ENCODE measurements around the gene ZNF831.

ZNF831 gene

DNA sequence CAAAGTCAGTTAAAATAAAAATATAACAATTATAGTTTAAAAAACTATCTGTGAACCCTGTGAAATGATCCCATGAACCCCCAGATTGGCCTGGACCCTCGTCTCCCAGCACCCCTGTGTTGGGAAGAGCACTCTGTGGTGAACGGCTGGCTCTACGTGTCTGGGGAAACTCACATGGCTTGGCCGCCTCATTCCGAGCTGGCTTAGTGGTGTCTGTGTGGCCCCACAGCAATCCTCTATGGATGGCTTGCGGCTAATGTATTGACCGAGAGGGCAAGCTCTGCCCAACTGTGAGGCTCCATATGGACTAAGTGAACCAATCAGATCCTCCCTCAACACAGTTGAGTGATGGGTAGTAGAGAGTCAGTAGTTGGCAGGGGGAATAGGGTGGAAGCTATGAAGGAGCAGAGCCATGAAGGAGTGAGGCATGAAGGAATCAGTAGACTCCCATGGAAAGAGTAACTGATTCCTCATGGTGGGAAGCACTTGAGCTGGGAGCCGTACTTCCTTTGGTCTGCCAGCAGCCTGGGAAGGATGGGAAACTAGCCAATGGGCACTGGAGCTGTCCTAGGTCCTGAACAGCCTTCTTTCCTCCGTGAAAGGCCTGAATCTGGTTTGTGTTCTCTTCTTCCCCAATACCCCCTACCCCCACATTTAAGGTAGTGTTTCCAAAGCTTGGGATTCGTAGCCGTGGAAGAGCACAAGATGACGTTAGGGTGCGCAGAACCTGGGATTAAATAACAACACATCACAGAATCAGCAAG is 21.6 kb upstream of the ZNF831 start:
- no peak for DNase-seq

DNA sequence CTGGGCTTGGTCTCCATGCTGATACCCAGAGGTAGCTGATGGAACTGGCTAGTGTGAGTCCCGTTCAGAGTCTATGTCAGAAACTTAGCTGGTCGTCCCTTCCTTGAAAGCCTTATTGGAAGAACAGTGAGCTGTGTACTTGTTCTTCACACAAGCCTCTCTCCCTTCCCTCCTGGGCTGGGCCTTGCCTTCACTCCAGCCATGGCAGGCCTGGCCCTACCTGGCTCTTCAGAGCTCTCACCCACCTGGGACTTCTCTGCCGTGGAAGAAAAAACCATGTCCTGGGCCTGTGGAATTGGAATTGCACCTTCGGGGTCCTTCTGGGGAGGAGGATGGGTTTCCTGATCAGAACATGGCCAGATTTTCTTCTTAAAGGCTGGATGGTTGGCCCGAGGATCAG is 20.3 kb upstream of the ZNF831 start:
- no peak for DNase-seq

DNA sequence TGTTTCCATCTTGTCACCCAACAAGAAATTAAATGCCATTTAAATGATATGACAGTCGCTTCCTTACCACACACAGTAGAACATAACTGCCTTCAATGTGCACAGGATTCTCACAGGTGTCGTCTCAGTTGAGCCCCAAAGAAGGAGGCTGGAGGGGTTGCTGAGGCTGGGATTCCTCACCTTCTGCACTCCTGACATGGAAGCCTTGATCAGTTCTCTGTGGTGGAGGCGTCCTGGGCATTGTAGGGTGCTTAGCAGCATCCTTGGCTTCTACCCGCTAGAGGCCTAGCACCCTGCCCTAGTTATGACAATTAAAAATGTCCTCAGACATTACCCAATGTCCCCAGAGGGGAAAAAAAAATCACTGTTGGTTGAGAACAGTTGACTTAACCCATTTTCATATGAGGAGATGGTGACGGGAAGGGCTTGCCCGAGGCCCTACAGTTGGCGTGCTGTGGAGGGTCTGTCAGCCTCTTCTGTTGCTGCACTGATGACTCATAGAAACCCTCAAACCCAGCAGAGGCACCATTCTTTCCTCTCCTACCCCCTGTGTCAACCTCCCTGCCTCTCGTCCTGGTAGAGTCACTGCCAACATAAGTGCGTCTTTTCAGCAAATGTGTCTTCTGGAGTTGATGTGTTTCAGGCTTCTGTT is 19.3 kb upstream of the ZNF831 start:
- DNase-seq: no peak

DNA sequence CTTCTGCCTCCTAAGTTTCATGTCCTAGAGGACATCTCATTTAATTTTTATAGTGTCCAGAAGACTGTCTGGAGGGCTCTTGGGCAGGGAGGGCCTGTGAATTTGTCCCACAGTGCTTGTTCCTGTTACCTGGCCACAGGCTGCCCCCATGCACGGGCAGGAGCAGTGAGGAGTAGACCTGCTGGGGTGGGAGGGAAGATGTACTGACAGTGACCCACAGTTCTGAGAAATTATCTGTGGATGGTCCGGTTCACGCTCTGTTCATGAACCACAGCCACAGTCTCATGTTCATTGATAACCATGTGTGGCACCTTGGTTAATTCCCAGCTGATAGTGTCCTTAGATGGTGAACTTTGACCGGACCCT is 18.8 kb upstream of the ZNF831 start:
- no peak for DNase-seq

DNA sequence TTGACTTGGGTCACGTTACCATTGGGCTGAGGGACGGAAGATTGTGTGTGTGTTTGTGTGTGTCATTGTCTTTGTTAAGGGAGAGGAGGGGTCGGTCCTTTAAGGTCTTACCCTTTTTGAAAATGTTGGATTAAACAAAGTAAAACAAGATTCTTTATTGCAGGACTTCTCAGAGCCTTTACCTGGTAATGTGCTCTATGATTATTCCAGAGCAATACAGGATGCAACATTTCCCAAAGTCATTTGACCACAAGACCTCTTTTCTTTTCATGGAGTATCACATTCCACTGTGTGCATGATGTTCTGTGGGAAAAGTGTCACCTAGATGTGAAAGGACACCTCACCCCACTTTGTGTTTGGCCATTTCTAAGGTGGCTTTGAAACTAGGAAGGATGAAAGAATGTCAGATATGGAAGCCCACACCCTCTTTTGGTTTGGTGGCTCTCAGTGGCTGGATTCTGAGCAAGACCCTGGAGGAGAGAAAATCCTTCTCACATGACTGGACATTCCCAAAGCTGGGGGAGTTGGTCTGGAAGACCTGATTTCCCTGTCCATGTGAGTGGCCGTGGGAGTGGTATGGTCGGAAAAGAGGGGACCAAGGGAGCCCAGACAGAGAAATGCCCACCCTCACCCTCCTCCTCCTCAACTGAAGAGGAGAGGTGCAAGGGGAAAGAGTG is 18.2 kb upstream of the ZNF831 start:
- DNase-seq: no peak

DNA sequence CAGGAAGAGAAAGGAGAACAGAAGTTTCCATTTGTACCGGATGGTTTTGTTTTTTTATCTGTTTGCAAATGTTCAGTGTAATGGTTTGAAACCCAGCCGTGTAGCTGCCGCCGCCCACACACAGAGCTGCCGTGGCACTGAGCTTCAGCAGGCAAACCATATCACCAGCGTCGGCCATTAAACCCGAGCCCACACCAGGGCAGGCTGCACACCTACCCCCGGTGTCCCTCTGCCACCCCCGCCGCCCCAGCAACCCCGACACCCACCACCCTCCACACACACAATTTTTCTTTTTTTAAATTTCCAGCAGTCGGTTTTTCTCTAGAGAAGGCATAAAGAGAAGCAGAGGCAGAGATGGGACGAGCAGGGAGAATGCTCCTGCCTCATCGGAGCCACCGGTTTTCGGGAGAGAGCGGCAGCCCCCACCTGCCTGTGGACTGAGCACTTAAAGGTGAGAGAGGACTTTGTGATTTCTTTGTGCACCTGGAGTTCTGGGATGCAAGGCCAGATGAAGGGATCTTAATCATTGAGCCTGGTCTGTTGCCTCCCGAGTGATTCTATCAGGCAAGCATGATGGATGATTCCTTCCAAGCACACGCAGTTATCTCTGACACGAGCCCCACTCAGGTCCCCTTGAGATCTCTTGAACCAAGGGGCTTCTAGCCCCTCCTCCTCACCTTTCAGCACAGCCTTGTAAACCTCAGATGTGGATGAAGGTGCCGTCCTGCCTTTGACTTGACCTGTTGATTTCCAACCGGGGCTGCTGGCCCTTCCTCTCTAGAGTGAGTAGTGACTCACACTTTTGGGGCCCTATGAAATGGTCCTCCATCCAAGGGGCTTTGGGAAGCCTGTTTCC is 17.5 kb upstream of the ZNF831 start:
- DNase-seq: no peak

DNA sequence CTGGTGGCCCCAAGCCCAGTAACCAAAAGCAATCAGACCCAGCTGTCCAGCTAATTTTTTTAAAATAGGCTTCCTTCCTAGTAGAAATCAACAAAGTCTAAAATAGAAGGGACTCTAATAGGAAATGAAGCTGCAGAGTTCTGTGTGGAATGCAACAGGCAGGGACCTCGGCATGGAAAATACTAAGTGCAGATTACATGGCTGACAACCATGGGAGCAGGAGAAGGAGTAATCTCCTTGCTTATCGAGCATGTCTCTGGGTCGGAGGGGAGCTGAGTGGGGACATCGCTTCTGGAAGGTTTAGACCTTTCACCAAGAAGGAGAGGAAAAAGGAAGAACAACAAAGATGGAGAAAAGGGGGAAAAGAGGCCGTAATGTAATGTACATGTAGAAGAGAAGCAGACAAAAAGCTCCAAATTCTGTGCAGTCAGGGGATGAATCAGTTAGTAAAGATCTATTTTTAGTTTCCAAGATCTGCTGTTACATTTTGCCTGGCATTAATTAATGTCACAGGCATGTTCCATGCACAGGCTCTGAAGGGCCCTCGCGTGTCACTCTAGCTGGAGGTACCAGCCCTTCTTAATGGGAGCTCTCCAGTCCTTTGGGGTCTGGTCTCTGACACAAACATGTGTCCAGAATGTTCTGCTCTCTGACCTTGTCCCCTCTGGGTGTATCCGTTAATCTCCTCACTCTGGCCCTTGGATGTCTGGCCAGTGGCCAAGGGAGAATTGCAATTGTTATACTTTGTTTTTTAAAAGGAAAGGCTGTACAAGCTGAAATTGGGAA is 16.6 kb upstream of the ZNF831 start:
- no peak for DNase-seq

DNA sequence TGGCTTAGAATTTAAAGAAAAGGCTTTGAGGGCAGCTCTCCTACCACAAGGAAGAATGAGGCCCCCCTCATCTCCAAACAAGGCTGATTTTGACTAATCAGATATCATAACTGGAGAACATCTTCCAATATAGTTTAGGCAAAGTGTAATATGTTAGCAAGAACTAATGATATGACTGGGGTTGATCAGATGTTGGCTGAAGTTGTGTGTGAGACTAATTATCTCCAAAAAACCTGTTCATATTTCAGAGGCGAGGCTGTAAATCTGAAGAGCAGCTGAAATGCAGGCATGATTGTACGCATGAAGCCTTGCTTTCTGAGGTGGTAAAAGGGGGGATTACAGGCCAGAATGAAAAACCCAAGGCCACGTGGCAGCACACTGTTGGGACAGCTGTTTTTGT is 16.0 kb upstream of the ZNF831 start:
- DNase-seq: no peak

DNA sequence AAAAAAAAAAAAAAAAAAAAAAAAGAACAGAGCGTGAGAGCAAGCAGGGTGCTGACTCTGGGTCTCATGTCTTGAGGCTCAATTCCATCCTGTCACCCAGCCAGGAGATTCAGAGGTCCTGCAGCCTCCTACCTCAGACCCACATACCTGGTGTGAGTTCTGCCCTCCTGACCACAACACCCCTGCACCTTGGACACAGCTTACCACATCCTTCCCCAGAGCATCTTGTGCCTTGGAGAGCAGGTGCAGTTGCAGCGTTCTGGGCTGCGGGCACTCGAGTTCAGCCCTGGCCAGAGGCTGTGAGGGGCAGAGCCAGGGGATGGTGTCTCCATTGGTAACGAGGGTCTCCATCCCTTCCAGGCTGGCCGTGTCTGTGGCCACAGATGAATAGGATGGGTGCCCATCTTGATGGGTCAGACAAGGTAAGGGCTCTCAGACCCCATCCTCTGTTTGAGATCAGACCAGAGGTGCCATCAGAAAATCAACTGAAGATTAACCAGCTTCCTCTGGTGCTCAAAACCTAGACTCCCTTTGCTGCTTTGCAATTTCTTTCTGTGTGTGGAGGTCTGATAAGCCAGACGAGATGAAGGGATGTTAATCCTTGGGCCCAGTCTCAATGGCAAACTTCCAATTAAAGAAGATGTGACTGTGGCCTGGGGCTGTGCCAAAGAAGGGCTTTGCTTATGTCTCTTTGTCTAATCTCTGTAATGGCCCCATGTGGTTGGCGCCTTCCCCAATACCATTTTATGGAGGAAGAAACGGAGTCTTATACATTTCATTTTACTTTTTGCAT is 14.7 kb upstream of the ZNF831 start:
- DNase-seq: no peak

DNA sequence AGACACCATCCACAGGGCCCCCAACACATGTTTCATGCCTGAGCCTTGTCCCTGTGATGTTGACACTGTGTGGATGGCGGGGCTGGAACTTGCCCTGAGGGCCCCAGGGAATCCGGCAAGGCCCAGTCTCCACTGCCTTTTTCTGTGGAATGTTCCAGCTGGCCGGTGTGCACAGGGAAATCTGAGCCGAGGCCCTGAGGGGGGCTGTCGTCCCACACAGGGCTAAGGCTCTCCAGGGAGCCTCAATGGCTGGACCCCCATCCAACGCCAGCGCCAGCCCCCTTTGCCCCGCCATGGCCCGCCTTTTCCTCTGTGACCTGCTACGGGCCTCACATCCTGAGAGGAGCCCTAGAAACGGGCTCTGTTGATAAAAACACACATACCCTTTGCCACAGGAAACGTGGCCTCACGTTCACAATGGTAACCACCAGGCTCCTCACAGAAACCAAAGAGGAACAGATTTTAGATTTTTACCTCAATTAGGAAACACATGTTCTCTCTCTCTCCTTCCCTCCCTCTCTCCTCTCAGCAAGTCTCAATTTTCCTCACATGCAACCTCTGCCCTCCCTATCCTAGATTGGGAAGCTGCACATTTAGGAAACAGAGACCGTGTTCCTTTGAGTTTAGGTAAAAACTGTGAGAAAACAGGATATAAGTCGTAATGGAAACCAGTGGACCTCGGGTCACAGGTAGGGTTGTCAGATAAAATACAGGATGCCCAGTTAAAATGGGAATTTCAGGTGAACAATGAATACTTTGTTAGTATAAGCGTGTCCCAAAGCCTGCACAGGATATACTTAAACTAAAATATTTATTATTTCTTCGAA is 13.7 kb upstream of the ZNF831 start:
- DNase-seq: no peak

DNA sequence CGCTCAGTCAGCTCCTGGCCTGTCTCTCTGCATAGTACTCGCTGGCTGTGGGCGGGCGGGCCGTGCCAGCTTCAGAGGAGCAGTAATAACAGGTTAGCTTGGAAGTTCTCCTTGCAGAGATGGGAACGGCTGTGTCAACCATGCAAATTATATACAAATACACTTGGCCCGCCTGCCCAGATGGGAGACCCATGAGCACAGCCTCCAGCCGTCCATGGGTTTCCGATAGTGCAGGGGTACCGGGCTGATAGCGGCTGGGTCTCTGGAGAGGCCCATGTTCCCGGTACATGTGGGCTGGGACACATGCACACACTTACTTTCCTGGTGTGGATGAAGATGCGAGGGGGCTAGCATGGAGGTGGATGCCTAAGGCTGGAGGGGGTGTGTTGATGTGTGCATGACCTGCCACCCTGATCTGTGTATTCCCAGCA is 12.8 kb upstream of the ZNF831 start:
- DNase-seq: no peak

DNA sequence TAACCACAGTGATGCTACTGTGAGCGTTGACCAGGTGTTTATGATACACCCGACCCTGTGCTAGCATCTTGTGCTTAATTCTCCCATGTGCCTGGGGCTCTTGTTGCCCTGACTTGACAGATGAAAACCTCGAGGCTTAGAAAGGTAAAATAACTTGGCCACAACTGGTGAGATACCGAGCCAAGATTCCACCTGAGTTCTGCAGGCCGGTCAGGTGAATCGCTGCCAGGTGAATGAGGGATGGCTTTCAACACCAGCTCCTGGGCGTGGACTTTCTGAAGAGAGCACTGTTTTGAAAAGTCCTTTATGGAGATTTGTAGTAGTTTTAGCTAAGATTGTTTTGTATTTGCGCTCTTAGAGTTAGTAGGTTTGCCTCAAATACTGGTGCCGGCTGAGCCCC is 12.2 kb upstream of the ZNF831 start:
- DNase-seq: no peak

DNA sequence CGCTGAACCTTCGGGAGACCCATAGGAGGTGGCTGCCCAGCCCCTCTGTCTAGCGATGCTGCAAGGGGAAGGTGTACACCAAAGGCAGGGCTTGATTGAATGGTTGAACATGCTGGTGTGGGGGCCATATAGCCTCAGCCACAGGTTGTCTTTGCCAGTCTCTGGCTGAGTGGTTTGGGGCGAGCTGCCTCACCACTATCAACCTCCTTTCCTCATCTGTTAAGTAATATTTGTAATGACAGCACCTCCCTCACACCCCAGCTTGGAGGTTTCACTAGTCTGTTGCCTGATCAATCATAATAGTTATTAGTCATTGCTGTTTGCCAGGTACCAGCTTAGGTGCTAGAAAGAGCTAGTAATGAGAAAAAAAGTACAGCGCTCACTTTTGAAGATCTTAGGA is 11.8 kb upstream of the ZNF831 start:
- no peak for DNase-seq

DNA sequence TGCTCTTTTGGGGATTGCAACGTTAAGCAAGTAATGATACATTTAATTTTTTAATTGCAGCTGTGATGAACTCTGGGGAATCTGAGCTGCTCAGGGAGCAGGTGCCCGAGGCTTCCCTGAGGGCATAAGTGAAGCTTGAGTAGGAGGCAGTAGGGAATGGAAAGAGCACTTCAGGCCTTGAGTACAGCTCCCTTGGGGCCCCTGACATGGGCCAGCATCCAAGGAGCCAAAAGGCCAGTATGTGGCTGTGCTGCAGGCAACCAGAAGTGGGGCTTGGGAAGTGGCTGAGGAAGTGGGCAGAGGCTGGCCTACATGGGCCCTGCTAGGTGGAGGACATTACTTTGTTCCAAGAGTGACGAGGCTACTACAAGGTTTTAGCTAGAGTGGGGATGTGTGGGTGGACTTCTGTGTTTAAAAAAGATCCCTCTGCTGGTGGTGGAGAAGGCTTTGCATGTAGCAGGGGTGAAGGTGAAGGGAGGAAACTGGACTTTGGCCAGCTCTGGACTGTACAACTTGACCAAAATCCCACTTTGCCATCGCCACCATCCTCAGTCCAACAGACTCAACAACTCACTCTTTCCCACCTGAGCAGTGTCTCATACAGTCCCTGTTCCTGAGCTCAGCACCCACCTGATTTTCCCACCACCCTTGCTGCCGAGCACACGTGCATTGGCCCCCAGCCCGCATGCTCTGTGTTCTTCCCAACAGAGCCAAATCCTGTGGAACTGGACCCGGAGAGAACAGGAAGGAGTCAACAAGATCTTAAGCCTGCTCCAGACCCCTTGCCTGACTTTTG is 10.9 kb upstream of the ZNF831 start:
- DNase-seq: peak in 1 of 14 donors; percentile 67

DNA sequence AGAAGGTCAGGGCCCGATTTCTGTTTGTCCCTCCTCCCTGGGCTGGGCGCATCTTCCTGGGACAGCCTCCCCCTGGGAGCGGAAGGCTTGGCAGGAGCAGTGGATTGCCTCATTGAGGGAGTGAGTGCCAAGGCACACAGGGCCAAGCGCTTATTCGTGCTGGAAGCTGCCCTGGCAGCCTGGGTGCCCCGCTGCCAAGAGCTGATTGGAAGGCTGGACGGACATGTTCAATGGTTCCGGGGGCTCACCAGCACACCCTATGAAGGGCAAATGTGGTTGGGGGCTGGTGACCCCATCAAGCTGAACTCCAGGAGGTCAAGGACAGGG is 10.3 kb upstream of the ZNF831 start:
- DNase-seq: peak; percentile 4 to 88 (median 62)

DNA sequence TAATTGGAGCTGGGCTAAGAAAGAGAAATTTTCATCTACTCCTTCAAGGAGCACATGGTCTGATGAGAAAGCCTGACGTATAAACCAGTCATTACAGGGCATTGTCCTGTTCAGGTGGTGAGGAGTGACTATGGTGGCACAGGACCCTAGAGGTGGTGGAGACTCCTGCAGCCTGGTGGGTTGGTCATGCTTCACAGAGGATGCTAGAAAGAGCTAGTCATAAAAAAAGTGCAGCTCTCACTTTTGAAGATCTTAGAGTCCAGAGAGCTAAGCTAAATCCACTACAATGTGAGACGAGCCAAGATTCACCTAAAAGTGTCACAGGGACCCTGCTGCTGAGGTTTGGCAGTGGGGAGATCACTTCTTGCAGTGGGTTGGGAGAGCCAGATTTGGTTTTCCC is 9.8 kb upstream of the ZNF831 start:
- no peak for DNase-seq

DNA sequence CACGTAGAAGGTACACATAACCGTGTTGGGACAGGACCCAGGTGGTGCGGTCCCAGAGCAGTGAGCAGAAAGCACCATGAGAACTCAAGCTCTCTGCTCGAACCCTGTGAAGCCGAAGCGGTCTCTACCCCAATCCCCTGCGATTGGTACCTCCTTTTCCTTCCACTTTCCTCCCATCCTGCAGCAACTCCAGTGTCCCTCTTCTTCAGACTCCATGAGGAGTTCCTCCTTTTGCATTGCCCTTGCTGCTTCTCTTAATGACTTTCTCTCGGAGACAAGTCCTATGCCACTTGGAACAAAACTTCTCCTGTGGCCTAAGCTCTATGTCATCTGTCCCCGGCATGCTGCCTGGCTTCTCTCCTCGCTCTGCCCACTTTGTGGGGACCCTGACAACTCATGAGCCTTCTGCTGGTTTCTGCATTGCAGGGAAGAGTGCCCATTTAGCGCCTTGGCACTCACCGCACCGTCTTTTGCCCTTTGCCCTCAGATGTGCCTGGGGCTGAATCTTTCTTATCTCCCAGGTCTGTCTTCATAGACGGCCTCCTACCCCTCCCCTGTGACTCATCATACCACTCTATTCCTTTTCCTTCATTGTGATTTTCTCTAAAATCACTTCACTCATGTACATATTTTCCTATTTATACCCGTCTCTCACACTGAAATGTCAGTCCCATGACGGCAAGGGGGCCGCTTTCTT is 9.2 kb upstream of the ZNF831 start:
- DNase-seq: no peak

DNA sequence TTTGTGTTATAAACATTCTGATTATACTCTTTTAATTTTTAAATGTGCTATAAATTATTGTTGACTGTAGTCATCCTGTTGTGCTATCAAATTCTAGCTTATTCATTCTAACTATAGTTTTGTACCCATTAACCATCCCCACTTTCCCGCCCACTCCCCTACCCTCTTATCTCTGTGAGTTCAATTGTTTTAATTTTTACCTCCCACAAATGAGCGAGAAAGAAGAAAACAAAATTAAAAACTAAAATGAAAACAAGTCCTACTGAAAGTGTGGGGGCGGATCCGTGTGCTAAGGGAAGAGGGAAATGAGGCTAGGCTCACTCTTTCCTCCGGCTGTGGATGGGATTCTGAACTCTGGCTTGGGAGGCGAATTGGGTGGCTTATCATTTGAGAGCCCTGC is 6.6 kb upstream of the ZNF831 start:
- DNase-seq: no peak

DNA sequence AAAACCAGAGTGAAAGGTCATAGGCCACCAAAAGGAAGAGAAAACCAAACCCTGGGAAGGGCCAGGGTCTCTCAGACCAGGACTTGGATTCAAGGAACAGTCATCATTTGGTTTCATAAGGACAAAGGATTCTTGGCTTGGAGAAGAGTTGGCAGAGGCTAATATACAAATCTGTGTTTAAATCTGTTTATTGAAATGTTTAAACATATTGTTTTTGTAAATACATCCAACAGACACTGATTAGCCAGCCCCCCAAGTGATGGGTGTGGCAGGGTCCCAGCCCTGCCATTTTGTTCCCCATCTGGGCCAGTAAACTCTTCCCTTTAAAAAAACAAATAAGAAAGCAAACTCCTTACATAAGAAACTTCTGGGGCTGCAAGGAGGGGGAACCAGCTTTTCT is 6.1 kb upstream of the ZNF831 start:
- no peak for DNase-seq
